GM23338 (cell line): ENCODE data around the gene TAPBPL. TPM values are rescaled to one million over a fixed set of nuclear protein-coding genes. Genes with fewer than 3 reads are reported as not detected.

Source experiments
- ATAC-seq: fragments of 200-7000 bp; cut with Tn5 transposase; 3 replicates; pipeline ENCODE4 v1.9.1; 2020
- DNase-seq: peaks from one replicate; pipeline ENCODE4 v3.0.0-alpha.2; 2015; ENCODE audit warnings: low spot score
- H2AFZ ChIP-seq: fragments of 200-600 bp; sonication (generic); 2 replicates; pipeline ENCODE4 v1.8.0; 2016; ENCODE audit warnings: antibody characterized with exemption, mild to moderate bottlenecking, moderate library complexity
- H3F3A ChIP-seq: fragments of 200-600 bp; sonication (generic); replicated peaks from 2 replicates; pipeline ENCODE4 v1.8.0; 2017; ENCODE audit warnings: antibody characterized with exemption, mixed run types, low read depth
- H3K27ac ChIP-seq: fragments of 200-600 bp; sonication (generic); 2 replicates; pipeline ENCODE4 v1.6.1; 2016; ENCODE audit warnings: low read depth
- H3K27me3 ChIP-seq: fragments of 200-600 bp; sonication (generic); 2 replicates; pipeline ENCODE4 v1.8.0; 2016; ENCODE audit warnings: mild to moderate bottlenecking, mixed run types, moderate library complexity; ENCODE audit not compliant: insufficient read depth
- H3K36me3 ChIP-seq: fragments of 200-600 bp; sonication (generic); 2 replicates; pipeline ENCODE4 v1.8.0; 2016; ENCODE audit warnings: mild to moderate bottlenecking; ENCODE audit not compliant: insufficient read depth
- H3K4me1 ChIP-seq: fragments of 200-600 bp; sonication (generic); 2 replicates; pipeline ENCODE4 v1.8.0; 2016; ENCODE audit warnings: mild to moderate bottlenecking, moderate library complexity; ENCODE audit not compliant: insufficient read depth
- H3K4me2 ChIP-seq: fragments of 200-600 bp; sonication (generic); 2 replicates; pipeline ENCODE4 v1.7.1; 2017; ENCODE audit warnings: mixed run types
- H3K4me3 ChIP-seq: fragments of 200-600 bp; sonication (generic); 2 replicates; pipeline ENCODE4 v1.6.1; 2016; ENCODE audit warnings: mixed run types
- H3K79me2 ChIP-seq: fragments of 200-600 bp; sonication (generic); replicated peaks from 2 replicates; pipeline ENCODE4 v1.8.0; 2017; ENCODE audit warnings: mild to moderate bottlenecking; ENCODE audit not compliant: insufficient read depth
- H3K9me2 ChIP-seq: fragments of 200-600 bp; sonication (generic); 2 replicates; pipeline ENCODE4 v1.8.0; 2017; ENCODE audit not compliant: insufficient read depth
- H4K20me1 ChIP-seq: fragments of 200-600 bp; sonication (generic); replicated peaks from 2 replicates; pipeline ENCODE4 v1.8.0; 2017; ENCODE audit warnings: mild to moderate bottlenecking; ENCODE audit not compliant: insufficient read depth
- H3K27ac Mint-ChIP-seq: 2 replicates; pipeline ENCODE4 v1.8.0; 2020; ENCODE audit warnings: inconsistent platforms, mild to moderate bottlenecking, moderate library complexity, mixed read lengths
- H3K27me3 Mint-ChIP-seq: 3 replicates; pipeline ENCODE4 v1.8.0; 2022; ENCODE audit warnings: low read depth, mild to moderate bottlenecking, moderate library complexity, mixed read lengths, inconsistent platforms; ENCODE audit not compliant: insufficient read depth, poor library complexity
- H3K36me3 Mint-ChIP-seq: 3 replicates; pipeline ENCODE4 v1.8.0; 2021; ENCODE audit warnings: low read depth, mild to moderate bottlenecking, inconsistent platforms, moderate library complexity, mixed read lengths
- H3K4me1 Mint-ChIP-seq: 3 replicates; pipeline ENCODE4 v1.8.0; 2020; ENCODE audit warnings: mild to moderate bottlenecking, inconsistent platforms, mixed read lengths
- H3K4me3 Mint-ChIP-seq: 3 replicates; pipeline ENCODE4 v1.8.0; 2021; ENCODE audit warnings: moderate library complexity, mild to moderate bottlenecking, inconsistent platforms, mixed read lengths
- H3K9me3 Mint-ChIP-seq: 3 replicates; pipeline ENCODE4 v1.8.0; 2020; ENCODE audit warnings: moderate library complexity, mild to moderate bottlenecking, inconsistent platforms, mixed read lengths
- CREB1 ChIP-seq: fragments of 250-450 bp; sonication (Bioruptor Pico); IDR thresholded peaks from 2 replicates; pipeline ENCODE4 v1.5.0; 2020; ENCODE audit warnings: low read depth, mild to moderate bottlenecking, moderate library complexity
- EZH2 ChIP-seq: fragments of 200-600 bp; sonication (generic); IDR thresholded peaks from one replicate; pipeline ENCODE4 v1.8.0; 2017; ENCODE audit warnings: antibody characterized with exemption, mild to moderate bottlenecking, low read depth; ENCODE audit not compliant: unreplicated experiment
- EZH2phosphoT487 ChIP-seq: fragments of 200-600 bp; sonication (generic); IDR thresholded peaks from one replicate; pipeline ENCODE4 v1.8.1; 2018; ENCODE audit warnings: antibody characterized with exemption; ENCODE audit not compliant: unreplicated experiment
- JUNB ChIP-seq: IDR thresholded peaks from one replicate; pipeline ENCODE4 v1.6.1; 2016; ENCODE audit warnings: antibody characterized with exemption; ENCODE audit not compliant: unreplicated experiment
- NANOG ChIP-seq: IDR thresholded peaks from 2 replicates; pipeline ENCODE4 v1.6.1; 2016; ENCODE audit warnings: antibody characterized with exemption, borderline replicate concordance
- POLR2AphosphoS5 ChIP-seq: IDR thresholded peaks from 2 replicates; pipeline ENCODE4 v1.6.1; 2016; ENCODE audit warnings: antibody characterized with exemption, low read depth
- REST ChIP-seq: IDR thresholded peaks from one replicate; pipeline ENCODE4 v1.6.1; 2018; ENCODE audit warnings: antibody characterized with exemption; ENCODE audit not compliant: unreplicated experiment
- STAT1 ChIP-seq: IDR thresholded peaks from one replicate; pipeline ENCODE4 v1.6.1; 2016; ENCODE audit warnings: antibody characterized with exemption; ENCODE audit not compliant: unreplicated experiment
- ZNF114 ChIP-seq: fragments of 250-450 bp; sonication (Bioruptor Pico); IDR thresholded peaks from 2 replicates; pipeline ENCODE4 v1.5.0; 2020; ENCODE audit warnings: mild to moderate bottlenecking, moderate library complexity
- ZNF331 ChIP-seq: fragments of 250-450 bp; sonication (Bioruptor Pico); IDR thresholded peaks from 2 replicates; pipeline ENCODE4 v1.5.0; 2020; ENCODE audit warnings: low read depth, mild to moderate bottlenecking, moderate library complexity
- polyA plus RNA-seq: library from polyadenylated mRNA; unstranded; fragments of >200 nt; fragmentation: Nextera tagmentation; extraction: Ambion mirVana; gene quantifications from 2 replicates; pipeline ENCODE4 v1.2.1, GENCODE V29; 2016
- total RNA-seq: library from RNA; depleted of rRNA; stranded (reverse); fragments of >200 nt; shearing (Covaris generic); gene quantifications from 2 replicates; pipeline ENCODE4 v1.2.3, GENCODE V29; 2014
- TF ChIP-seq, protein P1 (sequence below): fragments of 250-450 bp; sonication (Bioruptor Pico); IDR thresholded peaks from 2 replicates; pipeline ENCODE4 v1.5.0; 2020; ENCODE audit warnings: mild to moderate bottlenecking, moderate library complexity
- TF ChIP-seq, protein P2 (sequence below), 2 experiments: fragments of 200-600 bp in 1 of 2; sonication (generic) in 1 of 2; conservative IDR thresholded peaks; 2 replicates each; pipeline versions ENCODE4 v1.5.1 to v1.6.1; 2016 to 2017; ENCODE audit warnings: antibody characterized with exemption in 2 of 2, low read depth in 2 of 2, mild to moderate bottlenecking in 2 of 2, moderate library complexity in 1 of 2
- TF ChIP-seq, protein P3 (sequence below): IDR thresholded peaks from 2 replicates; pipeline ENCODE4 v1.6.1; 2016; ENCODE audit warnings: antibody characterized with exemption

The TAPBPL gene
- total and polyA plus RNA-seq, 2 experiments from 2014 or later: 0.59 to 0.65 TPM

DNA sequence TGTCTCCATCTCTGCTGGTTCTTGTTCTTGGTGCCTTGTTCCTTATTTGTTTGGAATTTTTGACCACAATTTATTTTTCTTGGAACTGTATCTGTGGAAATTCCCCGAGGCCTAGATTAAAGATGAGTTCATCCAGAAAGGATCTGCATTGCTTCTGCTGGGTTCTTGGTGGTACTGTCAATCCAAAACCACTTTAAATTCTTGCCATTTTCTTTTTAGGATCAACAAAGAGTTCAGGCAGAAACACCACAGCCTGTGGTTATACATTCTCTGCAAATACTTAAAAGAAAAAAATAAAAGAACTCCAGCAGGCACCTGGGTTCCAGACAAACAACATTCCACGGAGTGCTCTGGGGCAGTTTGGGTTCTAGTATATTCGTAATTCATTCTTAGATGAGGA lies 24.6 kb downstream of the TAPBPL start:
- Histone ChIP-seq H3K27me3 (no peaks in the 10 kb centered on the region), H3K79me2 (no peaks in the 10 kb centered on the region), H3F3A (peaks cover 8% of the 10 kb centered on the region), H3K9me2 (peaks cover 5% of the 10 kb centered on the region; the same call in 1 of the 2 replicates), H3K4me1 (no peaks in the 10 kb centered on the region), H2AFZ (no peak overlapping the region), H3K4me2 (no peak overlapping the region), H3K36me3 (no peaks in the 10 kb centered on the region), H3K27ac (no peak overlapping the region), H4K20me1 (no peaks in the 10 kb centered on the region), H3K4me3 (no peak overlapping the region)
- ATAC-seq: no peak
- TF ChIP-seq, protein P1, sequence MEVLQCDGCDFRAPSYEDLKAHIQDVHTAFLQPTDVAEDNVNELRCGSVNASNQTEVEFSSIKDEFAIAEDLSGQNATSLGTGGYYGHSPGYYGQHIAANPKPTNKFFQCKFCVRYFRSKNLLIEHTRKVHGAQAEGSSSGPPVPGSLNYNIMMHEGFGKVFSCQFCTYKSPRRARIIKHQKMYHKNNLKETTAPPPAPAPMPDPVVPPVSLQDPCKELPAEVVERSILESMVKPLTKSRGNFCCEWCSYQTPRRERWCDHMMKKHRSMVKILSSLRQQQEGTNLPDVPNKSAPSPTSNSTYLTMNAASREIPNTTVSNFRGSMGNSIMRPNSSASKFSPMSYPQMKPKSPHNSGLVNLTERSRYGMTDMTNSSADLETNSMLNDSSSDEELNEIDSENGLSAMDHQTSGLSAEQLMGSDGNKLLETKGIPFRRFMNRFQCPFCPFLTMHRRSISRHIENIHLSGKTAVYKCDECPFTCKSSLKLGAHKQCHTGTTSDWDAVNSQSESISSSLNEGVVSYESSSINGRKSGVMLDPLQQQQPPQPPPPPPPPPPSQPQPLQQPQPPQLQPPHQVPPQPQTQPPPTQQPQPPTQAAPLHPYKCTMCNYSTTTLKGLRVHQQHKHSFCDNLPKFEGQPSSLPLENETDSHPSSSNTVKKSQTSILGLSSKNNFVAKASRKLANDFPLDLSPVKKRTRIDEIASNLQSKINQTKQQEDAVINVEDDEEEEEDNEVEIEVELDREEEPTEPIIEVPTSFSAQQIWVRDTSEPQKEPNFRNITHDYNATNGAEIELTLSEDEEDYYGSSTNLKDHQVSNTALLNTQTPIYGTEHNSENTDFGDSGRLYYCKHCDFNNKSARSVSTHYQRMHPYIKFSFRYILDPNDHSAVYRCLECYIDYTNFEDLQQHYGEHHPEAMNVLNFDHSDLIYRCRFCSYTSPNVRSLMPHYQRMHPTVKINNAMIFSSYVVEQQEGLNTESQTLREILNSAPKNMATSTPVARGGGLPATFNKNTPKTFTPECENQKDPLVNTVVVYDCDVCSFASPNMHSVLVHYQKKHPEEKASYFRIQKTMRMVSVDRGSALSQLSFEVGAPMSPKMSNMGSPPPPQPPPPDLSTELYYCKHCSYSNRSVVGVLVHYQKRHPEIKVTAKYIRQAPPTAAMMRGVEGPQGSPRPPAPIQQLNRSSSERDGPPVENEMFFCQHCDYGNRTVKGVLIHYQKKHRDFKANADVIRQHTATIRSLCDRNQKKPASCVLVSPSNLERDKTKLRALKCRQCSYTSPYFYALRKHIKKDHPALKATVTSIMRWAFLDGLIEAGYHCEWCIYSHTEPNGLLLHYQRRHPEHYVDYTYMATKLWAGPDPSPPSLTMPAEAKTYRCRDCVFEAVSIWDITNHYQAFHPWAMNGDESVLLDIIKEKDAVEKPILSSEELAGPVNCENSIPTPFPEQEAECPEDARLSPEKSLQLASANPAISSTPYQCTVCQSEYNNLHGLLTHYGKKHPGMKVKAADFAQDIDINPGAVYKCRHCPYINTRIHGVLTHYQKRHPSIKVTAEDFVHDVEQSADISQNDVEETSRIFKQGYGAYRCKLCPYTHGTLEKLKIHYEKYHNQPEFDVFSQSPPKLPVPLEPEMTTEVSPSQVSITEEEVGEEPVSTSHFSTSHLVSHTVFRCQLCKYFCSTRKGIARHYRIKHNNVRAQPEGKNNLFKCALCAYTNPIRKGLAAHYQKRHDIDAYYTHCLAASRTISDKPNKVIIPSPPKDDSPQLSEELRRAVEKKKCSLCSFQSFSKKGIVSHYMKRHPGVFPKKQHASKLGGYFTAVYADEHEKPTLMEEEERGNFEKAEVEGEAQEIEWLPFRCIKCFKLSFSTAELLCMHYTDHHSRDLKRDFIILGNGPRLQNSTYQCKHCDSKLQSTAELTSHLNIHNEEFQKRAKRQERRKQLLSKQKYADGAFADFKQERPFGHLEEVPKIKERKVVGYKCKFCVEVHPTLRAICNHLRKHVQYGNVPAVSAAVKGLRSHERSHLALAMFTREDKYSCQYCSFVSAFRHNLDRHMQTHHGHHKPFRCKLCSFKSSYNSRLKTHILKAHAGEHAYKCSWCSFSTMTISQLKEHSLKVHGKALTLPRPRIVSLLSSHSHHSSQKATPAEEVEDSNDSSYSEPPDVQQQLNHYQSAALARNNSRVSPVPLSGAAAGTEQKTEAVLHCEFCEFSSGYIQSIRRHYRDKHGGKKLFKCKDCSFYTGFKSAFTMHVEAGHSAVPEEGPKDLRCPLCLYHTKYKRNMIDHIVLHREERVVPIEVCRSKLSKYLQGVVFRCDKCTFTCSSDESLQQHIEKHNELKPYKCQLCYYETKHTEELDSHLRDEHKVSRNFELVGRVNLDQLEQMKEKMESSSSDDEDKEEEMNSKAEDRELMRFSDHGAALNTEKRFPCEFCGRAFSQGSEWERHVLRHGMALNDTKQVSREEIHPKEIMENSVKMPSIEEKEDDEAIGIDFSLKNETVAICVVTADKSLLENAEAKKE (CRISPR knock-in tag): no peak
- no peak for TF ChIP-seq STAT1
- no peak for TF ChIP-seq EZH2
- no peak for TF ChIP-seq REST
- no peak for TF ChIP-seq POLR2AphosphoS5
- TF ChIP-seq EZH2phosphoT487: no peak
- TF ChIP-seq, protein P2, sequence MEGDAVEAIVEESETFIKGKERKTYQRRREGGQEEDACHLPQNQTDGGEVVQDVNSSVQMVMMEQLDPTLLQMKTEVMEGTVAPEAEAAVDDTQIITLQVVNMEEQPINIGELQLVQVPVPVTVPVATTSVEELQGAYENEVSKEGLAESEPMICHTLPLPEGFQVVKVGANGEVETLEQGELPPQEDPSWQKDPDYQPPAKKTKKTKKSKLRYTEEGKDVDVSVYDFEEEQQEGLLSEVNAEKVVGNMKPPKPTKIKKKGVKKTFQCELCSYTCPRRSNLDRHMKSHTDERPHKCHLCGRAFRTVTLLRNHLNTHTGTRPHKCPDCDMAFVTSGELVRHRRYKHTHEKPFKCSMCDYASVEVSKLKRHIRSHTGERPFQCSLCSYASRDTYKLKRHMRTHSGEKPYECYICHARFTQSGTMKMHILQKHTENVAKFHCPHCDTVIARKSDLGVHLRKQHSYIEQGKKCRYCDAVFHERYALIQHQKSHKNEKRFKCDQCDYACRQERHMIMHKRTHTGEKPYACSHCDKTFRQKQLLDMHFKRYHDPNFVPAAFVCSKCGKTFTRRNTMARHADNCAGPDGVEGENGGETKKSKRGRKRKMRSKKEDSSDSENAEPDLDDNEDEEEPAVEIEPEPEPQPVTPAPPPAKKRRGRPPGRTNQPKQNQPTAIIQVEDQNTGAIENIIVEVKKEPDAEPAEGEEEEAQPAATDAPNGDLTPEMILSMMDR (conservative IDR thresholded peaks at IDR 0.05; ENCODE audit: low read depth in 2 of 2): no peak
- TF ChIP-seq JUNB: no peak
- TF ChIP-seq NANOG: no peak
- TF ChIP-seq ZNF331: no peak
- no peak for TF ChIP-seq ZNF114 (CRISPR knock-in tag)
- TF ChIP-seq CREB1: no peak
- TF ChIP-seq, protein P3, sequence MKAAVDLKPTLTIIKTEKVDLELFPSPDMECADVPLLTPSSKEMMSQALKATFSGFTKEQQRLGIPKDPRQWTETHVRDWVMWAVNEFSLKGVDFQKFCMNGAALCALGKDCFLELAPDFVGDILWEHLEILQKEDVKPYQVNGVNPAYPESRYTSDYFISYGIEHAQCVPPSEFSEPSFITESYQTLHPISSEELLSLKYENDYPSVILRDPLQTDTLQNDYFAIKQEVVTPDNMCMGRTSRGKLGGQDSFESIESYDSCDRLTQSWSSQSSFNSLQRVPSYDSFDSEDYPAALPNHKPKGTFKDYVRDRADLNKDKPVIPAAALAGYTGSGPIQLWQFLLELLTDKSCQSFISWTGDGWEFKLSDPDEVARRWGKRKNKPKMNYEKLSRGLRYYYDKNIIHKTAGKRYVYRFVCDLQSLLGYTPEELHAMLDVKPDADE: no peak
- no peak for DNase-seq
- no peaks in the 10 kb centered on the region for H3K27me3 Mint-ChIP-seq
- H3K4me3 Mint-ChIP-seq: no peak overlapping the region
- H3K9me3 Mint-ChIP-seq: peaks cover 23% of the 10 kb centered on the region
- no peak overlapping the region for H3K27ac Mint-ChIP-seq
- no peaks in the 10 kb centered on the region; the same call in 2 of the 3 replicates for H3K4me1 Mint-ChIP-seq
- H3K36me3 Mint-ChIP-seq: peaks cover 5% of the 10 kb centered on the region; the same call in 2 of the 3 replicates
